Small intestine (tissue), 4 donors: ENCODE data around the gene XIAP. TPM values are rescaled to one million over a fixed set of nuclear protein-coding genes. Genes with fewer than 3 reads are reported as not detected.

ENCODE experiments used
- polyA plus RNA-seq, 4 donors: library from polyadenylated mRNA; stranded (reverse) in 3 of 4; unstranded in 1 of 4; fragments of 200-250 nt in 3 of 4; fragments of 120-200 nt in 1 of 4; gene quantifications; one replicate each; pipeline versions ENCODE4 v1.2.1 to v1.2.3, GENCODE V29; 2013
- donor health status: healthy with polysubstance abuse.
- donor health status: Bipolar disorder and iron deficiency.
- donor health status: healthy.

The XIAP gene
- polyA plus RNA-seq, 4 donors: 11.6 to 35.4 (median 14.3) TPM

Other genes with a start within 250 kb of the XIAP start
- 10 to 100 TPM; 30.5 to 85.2 (median 81.2) TPM for gene THOC2, start 127.0 kb upstream of the XIAP start, polyA plus RNA-seq
- 10 to 100 TPM; 19.7 to 76.6 (median 27.3) TPM for gene STAG2, start 101.7 kb downstream of the XIAP start, polyA plus RNA-seq